Duodenal mucosa (tissue), 2 donors: ENCODE measurements around the gene KLHL40.

Experiments used
- H3K27ac ChIP-seq: one replicate; pipeline ENCODE4 v1.7.0; 2013; ENCODE audit warnings: low read depth, low read length
- H3K27me3 ChIP-seq, 2 donors: one replicate each; pipeline ENCODE4 v1.7.0; 2013; ENCODE audit warnings: low read length in 2 of 2, control low read depth in 1 of 2; ENCODE audit not compliant: insufficient read depth in 2 of 2, control insufficient read depth in 1 of 2
- H3K36me3 ChIP-seq, 2 donors: one replicate each; pipeline ENCODE4 v1.7.0; 2013; ENCODE audit warnings: low read length in 2 of 2, control low read depth in 1 of 2; ENCODE audit not compliant: insufficient read depth in 2 of 2, control insufficient read depth in 1 of 2
- H3K4me1 ChIP-seq, 2 donors: one replicate each; pipeline ENCODE4 v1.7.0; 2013; ENCODE audit warnings: low read length in 2 of 2, control low read depth in 1 of 2; ENCODE audit not compliant: insufficient read depth in 2 of 2, control insufficient read depth in 1 of 2
- H3K4me3 ChIP-seq, 2 donors: one replicate each; pipeline ENCODE4 v1.7.0; 2013; ENCODE audit warnings: low read length in 2 of 2, low read depth in 1 of 2
- H3K9ac ChIP-seq, 2 donors: one replicate each; pipeline ENCODE4 v1.7.0; 2013; ENCODE audit warnings: low read length in 2 of 2, low read depth in 1 of 2
- H3K9me3 ChIP-seq, 2 donors: one replicate each; pipeline ENCODE4 v1.7.0; 2013; ENCODE audit warnings: low read length in 2 of 2, control low read depth in 1 of 2; ENCODE audit not compliant: control insufficient read depth in 1 of 2

The KLHL40 gene

DNA sequence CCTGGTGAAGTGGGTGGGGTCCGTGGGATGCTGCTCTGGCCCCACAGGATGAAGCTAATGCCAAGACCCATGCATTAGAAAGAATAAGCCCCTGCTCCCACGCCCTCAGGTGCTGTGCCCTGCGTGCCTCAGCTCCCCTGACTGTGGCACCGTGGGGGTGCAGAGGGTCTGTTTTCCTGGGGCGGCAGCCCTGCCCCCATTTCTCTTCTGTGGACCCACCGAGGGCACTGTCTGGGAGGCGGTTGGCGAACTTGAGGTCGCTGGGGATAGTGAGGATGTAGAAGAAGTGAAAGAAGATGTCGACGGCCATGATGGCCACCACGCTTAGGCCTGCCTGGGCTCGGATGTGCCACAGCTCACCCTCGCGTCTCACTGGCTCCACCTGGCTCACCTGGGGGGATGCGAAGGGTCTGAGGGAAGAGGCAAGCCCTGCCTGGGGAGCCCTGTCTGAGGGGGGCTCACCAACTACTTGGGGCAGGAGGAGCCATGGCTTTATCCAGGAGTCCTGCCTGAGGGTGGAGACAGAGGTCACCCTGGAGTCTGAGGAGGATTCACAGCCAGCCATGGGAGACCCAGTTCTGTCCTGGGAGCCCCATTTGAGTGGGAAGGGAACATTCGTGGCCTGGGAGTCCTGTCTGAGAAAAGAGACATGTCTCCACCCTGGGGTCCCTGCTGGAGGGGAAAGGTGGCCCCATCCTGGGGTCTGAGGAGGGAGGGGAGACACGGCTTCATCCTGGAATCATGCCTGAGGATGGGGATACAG lies 12.1 kb downstream of the KLHL40 start:
- Histone ChIP-seq H3K4me3 (no peak overlapping the region), H3K27me3 (peaks cover 0 to 12% of the 10 kb centered on the region in 2 donors), H3K9me3 (no peaks in the 10 kb centered on the region), H3K4me1 (no peaks in the 10 kb centered on the region), H3K36me3 (no peaks in the 10 kb centered on the region), H3K9ac (no peak overlapping the region), H3K27ac (no peak overlapping the region)

DNA sequence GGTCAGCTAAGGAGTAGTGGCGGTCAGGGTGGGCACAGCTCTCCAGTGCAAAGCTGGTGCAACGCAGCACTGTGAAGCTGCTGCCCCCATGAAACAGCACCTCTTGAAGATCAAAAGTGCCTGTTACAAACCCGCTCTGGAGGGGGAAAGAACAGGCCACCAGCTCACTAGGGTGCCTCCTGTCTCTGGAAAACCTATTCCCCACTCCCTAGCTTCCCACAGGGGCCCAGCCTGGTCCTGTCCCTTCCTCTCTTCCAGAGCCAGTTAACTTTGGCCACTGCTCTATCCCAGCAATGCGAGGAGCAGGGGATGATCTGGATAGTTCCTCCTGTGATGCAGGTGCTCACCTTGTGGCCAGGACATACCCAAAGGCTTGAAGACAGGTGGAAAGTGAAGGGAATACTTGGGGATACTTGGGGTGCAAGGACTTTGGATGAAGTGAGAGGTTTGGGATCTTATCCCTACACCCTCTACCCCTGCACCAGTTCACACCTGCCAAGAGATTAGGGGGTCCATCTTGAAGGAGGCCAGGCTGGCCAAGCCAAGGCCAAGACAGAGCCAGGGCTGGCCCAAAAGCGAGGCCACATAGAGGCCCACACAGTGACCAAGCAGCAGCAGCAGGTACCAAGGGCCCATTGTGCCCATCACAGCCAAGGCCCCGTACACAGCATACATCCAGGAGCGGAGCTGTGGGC lies 13.0 kb downstream of the KLHL40 start:
- Histone ChIP-seq H3K4me3 (no peak overlapping the region), H3K9ac (no peak overlapping the region), H3K36me3 (no peaks in the 10 kb centered on the region), H3K9me3 (no peaks in the 10 kb centered on the region), H3K4me1 (no peaks in the 10 kb centered on the region), H3K27me3 (peaks cover 0 to 12% of the 10 kb centered on the region in 2 donors), H3K27ac (no peak overlapping the region)

DNA sequence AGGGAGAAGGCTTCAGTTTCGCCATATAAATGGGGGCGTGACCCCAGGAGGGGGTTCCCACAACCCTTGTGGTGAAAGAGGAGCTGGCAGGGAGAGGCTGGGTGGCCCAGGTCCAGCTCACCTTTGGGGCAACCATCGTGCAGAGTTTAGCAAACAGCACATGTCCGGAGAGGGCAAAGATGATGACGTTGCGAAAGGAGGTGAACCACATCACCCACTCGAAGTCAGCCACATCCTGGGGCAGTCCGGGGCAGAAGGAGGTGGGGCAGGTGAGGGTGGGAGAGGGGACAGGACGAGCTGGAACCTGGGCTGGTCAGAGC lies 13.5 kb downstream of the KLHL40 start:
- Histone ChIP-seq H3K4me1 (no peaks in the 10 kb centered on the region), H3K27me3 (peaks cover 0 to 12% of the 10 kb centered on the region in 2 donors), H3K4me3 (no peak overlapping the region), H3K27ac (no peak overlapping the region), H3K9me3 (no peaks in the 10 kb centered on the region), H3K9ac (no peak overlapping the region), H3K36me3 (no peaks in the 10 kb centered on the region)

DNA sequence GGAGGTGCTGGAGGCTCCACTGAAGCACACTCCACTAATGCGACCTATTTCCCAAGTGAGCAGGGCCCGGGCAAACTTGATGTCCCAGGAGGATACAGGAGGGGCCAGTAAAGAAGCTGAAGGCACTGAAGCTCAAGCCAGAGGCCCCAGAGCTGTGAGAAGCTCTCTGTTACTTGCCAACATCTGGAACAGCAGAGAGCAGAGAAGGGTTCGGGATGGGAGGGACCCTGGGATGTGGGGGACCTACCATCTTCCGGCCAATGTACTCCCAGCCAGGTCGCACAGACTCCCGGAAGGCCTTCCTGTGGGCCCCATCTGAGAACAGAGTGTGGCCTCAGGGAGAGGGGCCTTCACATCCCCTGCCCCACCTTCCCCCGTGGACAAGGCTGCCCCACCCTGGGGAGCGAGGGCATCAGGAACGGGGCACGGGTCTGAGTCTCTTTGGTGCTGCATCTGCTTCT lies 14.2 kb downstream of the KLHL40 start:
- no peak overlapping the region for H3K9ac ChIP-seq
- peaks cover 0 to 12% of the 10 kb centered on the region in 2 donors for H3K27me3 ChIP-seq
- H3K36me3 ChIP-seq: no peaks in the 10 kb centered on the region
- no peaks in the 10 kb centered on the region for H3K4me1 ChIP-seq
- H3K27ac ChIP-seq: no peak overlapping the region
- H3K9me3 ChIP-seq: no peaks in the 10 kb centered on the region
- no peak overlapping the region for H3K4me3 ChIP-seq

DNA sequence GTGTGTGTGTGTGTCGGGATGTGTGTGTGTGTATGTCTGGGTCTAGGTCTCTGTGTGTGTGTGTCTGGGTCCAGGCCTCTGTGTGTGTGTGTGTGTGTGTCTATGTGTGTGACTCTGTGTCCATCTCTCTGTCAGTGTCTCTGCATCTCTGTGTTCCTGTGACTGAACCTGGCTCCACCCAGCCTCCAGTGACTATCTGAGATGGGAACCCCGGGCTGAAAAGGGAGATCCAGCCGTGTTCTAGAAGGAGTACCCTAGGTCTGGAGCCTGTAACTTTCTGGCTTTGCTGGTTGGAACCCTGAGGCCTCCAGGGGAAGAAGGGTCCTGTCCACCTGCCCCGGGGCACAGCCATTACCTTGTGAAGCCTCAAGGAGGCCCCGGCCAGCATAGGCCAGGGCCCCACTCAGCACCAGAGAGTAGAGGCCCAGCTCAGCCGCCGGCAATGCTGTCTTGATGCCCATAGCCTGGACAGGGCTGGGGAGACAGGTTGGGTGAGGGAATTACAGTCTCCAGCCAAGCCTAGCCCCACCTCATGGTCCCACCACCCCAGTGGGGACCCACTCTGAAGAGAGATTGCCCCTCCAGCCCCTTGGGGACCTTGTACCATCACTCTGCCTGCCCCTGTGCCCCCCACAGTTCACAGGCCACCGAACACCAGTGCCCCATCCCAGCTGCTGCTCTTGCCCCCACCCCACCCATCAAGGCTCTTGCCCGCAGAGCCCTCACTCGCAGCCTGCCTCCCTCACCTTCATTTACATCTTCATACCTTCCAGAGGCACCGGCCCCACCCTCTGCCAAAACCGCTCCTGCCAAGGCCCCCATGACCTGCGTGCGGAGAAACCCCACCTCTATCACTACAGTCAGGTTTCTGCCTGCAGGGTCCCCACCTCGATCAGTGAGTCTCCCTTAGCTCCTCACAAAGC lies 15.3 kb downstream of the KLHL40 start:
- no peaks in the 10 kb centered on the region for H3K36me3 ChIP-seq
- H3K27ac ChIP-seq: no peak overlapping the region
- no peak overlapping the region for H3K9ac ChIP-seq

DNA sequence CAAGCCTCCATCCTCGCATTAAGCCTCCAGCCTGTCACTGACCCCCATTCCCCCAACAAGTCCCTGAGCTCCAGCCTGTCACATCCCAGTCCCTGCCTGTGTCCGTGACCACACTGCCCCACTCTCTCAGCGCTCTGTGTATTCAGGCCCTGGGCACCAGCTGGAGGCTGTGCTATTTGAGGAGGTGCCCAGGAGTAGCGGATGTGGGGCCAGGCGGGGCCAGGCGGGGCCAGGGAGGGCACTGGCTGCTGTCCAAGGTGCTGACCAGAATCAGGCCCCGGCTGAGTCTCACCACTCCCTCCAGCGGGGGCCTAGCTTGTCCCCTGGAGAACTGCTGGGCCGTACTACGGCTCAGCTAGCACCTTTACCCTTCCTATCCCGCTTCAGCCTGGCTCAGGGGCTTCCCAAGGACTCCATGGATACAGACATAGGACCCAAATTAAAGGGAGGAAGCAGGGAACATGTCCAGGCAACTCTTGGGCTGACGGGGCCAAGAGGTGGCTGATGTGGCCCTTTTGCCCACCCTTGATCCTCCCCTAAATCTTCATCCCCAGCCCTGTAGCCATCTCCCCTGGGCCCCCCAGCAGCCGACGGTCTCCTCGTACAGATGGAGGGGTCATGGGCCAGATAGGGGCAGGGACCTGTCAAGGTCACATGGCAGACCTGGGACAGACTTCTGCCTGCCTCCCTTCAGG lies 16.2 kb downstream of the KLHL40 start:
- no peaks in the 10 kb centered on the region for H3K36me3 ChIP-seq
- peaks cover 0 to 4% of the 10 kb centered on the region in 2 donors for H3K27me3 ChIP-seq
- H3K9me3 ChIP-seq: no peaks in the 10 kb centered on the region
- no peak overlapping the region for H3K27ac ChIP-seq
- no peaks in the 10 kb centered on the region for H3K4me1 ChIP-seq
- H3K9ac ChIP-seq: no peak overlapping the region
- H3K4me3 ChIP-seq: no peak overlapping the region

More for the DNA sequence above, 15.3 kb downstream of the KLHL40 start:
- Histone ChIP-seq H3K9me3 (no peaks in the 10 kb centered on the region), H3K27me3 (peaks cover 0 to 9% of the 10 kb centered on the region in 2 donors), H3K4me1 (no peaks in the 10 kb centered on the region), H3K4me3 (no peak overlapping the region)

DNA sequence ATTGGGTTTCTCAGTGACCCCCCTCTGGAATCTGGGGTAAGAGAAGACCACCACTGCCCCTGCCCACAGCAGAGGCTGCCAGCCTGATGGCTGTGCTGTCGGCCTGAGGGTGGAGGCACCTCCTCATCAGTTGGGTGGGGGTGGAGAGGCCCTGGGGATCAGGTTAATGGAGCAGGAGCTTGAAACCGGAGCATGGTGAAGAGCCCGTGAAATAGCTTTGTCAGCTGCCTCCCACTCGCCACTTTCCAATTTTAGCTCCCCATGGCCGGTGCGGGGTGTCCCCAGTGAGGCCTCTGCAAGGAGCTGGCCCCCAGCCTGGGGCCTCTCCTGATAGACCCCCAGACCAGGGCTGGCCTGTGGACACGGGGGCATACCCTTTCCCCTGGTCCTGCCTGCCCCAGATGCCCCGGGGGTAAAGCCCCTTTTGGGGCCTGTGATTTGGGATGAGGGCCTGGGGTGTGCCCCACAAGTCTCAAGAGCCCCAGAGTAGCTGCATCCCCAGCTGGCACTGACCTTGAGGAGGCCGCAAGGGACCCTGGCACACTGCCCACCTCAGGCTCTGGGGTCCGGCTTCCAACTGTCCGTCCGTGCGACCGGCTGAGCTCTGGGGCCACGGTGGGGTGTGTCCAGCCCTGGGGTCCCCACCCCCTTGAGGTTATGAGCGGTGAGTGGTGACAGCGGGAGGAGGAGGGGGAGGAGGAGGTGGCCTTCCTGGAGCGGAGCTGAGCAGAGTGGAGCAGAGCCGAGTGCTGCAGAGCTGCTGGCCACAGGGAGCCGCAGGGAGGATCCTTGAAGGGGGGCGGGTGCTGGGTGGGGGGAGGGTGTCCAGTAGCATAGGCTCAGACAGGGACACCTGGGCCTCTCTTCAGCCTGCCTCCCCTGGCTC lies 17.0 kb downstream of the KLHL40 start, which contains the start of gene HHATL:
Gene HHATL (minus strand): TSS at position 733 of the 886 bp plus-strand sequence. CDS start 1,972 bp downstream, outside the sequence.
- H3K4me3 ChIP-seq: no peak within 1 kb of the TSS
- no peaks in the 10 kb centered on the region for H3K4me1 ChIP-seq
- no peak within 1 kb of the TSS for H3K27ac ChIP-seq
- no peaks in the 10 kb centered on the region for H3K36me3 ChIP-seq
- no peaks in the 10 kb centered on the region for H3K9me3 ChIP-seq
- H3K27me3 ChIP-seq: peaks cover 0 to 4% of the 10 kb centered on the region in 2 donors
- no peak within 1 kb of the TSS for H3K9ac ChIP-seq

DNA sequence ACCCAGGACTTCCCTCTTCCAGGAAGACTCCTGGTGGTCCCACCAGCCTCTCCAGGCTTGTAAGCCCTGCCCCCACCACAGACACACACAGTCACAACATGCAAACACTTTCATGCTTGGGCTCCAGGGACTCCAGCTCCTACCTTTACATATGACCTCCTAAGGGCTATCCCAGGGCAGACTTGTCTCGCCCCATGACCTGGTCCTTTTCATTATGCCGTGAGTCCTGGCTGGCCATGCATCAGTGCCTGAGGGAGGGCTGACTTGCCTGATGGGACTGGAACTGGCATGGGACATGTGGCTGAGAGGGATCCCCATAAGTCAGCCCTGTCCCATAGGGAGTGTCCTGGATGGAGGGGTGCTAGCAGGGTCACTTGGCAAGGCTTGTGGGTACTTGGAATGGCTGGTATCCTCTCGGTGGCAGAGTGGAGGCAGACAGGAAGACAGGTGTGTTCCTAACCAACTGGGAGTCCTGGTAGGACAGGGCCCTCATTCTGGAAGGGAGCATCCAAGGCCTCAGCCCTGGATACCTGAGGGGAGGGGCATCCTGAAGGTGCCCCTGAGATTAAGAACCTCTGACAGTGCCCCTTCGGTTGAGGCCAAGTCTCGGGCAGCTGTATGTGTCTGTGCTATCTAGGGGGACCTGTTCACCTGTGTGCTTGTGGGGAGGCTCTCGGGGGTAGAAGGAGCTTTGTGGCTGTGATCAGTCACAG lies 17.8 kb downstream of the KLHL40 start:
- Histone ChIP-seq H3K27me3 (peaks cover 0 to 4% of the 10 kb centered on the region in 2 donors), H3K36me3 (no peaks in the 10 kb centered on the region), H3K4me1 (no peaks in the 10 kb centered on the region), H3K9ac (no peak overlapping the region), H3K27ac (no peak overlapping the region), H3K9me3 (no peaks in the 10 kb centered on the region), H3K4me3 (no peak overlapping the region)
